GM18858 (cell line): Measurements from ENCODE around the gene FHL3.

Experiments used
- ATAC-seq: cut with Tn5 transposase; IDR thresholded peaks from one replicate; pipeline ENCODE4 v1.9.1; 2021; ENCODE audit not compliant: unreplicated experiment

Gene FHL3

DNA sequence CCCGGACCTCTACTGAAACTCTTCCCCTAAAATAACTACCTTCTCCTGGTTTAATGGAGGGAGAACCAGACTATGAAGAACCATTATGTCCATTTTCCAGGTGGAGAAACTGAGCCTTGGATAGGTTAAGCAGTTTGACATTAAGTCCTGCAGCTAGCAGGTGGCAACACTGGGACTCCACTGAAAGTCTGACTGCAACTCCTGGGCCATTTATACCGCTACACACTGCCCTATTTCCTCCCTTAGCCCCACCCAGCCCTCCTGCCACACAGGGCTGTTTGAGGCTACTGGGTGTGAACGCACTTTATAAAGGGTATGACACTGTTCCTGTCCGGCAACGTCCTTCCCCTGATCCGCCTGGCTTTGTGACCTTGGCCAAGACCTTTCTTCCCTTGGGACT is 58.0 kb downstream of the FHL3 start:
- ATAC-seq = no peak
